Osteoblast (primary cell): ENCODE results near the gene SCT. TPM values are rescaled to one million over a fixed set of nuclear protein-coding genes. Genes with fewer than 3 reads are reported as not detected.

Source experiments
- DNase-seq: peaks from one replicate; pipeline ENCODE4 v3.0.0; 2011; ENCODE audit warnings: low spot score, mixed read lengths; ENCODE audit not compliant: insufficient read length; ENCODE audit errors: missing footprints
- H2AFZ ChIP-seq: 2 replicates; pipeline ENCODE4 v1.6.0; 2011; ENCODE audit warnings: mild to moderate bottlenecking, low read length
- H3K27ac ChIP-seq: 2 replicates; pipeline ENCODE4 v1.5.1; 2011; ENCODE audit warnings: mild to moderate bottlenecking, low read depth, low read length, moderate library complexity
- H3K27me3 ChIP-seq: 2 replicates; pipeline ENCODE4 v1.6.0; 2012; ENCODE audit warnings: mild to moderate bottlenecking, control low read depth, inconsistent platforms, low read length, moderate library complexity; ENCODE audit not compliant: insufficient read depth
- H3K36me3 ChIP-seq: 2 replicates; pipeline ENCODE4 v1.5.1; 2011; ENCODE audit warnings: mild to moderate bottlenecking, low read length, control low read depth, moderate library complexity; ENCODE audit not compliant: insufficient read depth
- H3K4me1 ChIP-seq: 2 replicates; pipeline ENCODE4 v1.5.1; 2011; ENCODE audit warnings: mild to moderate bottlenecking, low read length, control low read depth, moderate library complexity; ENCODE audit not compliant: insufficient read depth
- H3K4me2 ChIP-seq: 2 replicates; pipeline ENCODE4 v1.6.0; 2011; ENCODE audit warnings: mild to moderate bottlenecking, low read length; ENCODE audit not compliant: insufficient read depth
- H3K4me3 ChIP-seq: fragments of 200-600 bp; sonication (generic); 3 replicates; pipeline ENCODE4 v1.5.1; 2012; ENCODE audit warnings: mild to moderate bottlenecking, low read length, inconsistent platforms; ENCODE audit not compliant: insufficient read depth
- H3K79me2 ChIP-seq: 2 replicates; pipeline ENCODE4 v1.6.0; 2012; ENCODE audit warnings: mild to moderate bottlenecking, low read length, control low read depth, inconsistent platforms; ENCODE audit not compliant: insufficient read depth
- H3K9me3 ChIP-seq: 2 replicates; pipeline ENCODE4 v1.5.1; 2011; ENCODE audit warnings: low read depth, low read length, control low read depth
- H4K20me1 ChIP-seq: 2 replicates; pipeline ENCODE4 v1.6.0; 2012; ENCODE audit warnings: mild to moderate bottlenecking, low read length, control low read depth; ENCODE audit not compliant: insufficient read depth
- CTCF ChIP-seq: IDR thresholded peaks from 2 replicates; pipeline ENCODE4 v1.5.1; 2011; ENCODE audit warnings: mild to moderate bottlenecking, low read depth, low read length, moderate library complexity; ENCODE audit errors: extremely low read depth
- total RNA-seq: library from RNA; depleted of rRNA; stranded (reverse); fragments of >200 nt; gene quantifications from 2 replicates; pipeline ENCODE4 v1.2.3, GENCODE V29; 2012

SCT gene
- total RNA-seq, 1 donor, result not detected

GRCh38 chr11:665062-665703, 38.2 kb upstream of the SCT start:
- H3K27ac ChIP-seq, result no peak overlapping the region
- H2AFZ ChIP-seq, result no peak overlapping the region
- no peak overlapping the region for H3K4me2 ChIP-seq

DNA sequence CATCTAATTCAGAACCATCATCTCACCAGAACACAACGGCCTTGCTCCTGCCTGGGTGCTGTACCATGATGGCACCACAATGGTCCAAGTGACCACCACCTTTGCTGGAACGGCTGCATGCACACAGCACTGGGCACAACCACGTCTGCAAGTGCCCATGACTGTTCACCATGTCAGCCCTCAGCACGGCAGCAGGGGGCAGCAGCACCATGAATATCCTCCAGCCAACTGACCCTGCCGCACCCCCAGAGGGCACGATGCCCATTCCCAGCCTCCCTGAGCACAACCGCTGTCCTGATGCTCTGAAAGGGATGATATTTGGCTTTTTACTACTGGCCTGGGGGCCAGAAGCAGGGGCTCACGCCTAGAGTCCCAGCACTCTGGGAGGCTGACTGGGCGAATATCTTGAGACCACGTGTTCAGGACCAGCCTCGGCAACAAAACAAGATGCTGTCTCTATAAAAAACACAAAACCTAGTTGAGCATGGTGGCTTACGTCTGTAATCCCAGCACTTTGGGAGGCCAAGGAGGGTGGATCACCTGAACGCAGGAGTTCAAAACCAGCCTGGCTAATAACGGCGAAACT, 35.8 kb upstream of the SCT start:
- peak; percentile 74 for TF ChIP-seq CTCF

More at GRCh38 chr11:665062-665703, 38.2 kb upstream of the SCT start:
- Histone ChIP-seq H3K4me1 (no peaks in the 10 kb centered on the region), H3K36me3 (peaks cover 17% of the 10 kb centered on the region), H3K27me3 (no peaks in the 10 kb centered on the region), H4K20me1 (peaks cover 8% of the 10 kb centered on the region), H3K9me3 (no peaks in the 10 kb centered on the region), H3K4me3 (no peak overlapping the region), H3K79me2 (peaks cover 4% of the 10 kb centered on the region)
- no peak for TF ChIP-seq CTCF
- no peak for DNase-seq

DNA sequence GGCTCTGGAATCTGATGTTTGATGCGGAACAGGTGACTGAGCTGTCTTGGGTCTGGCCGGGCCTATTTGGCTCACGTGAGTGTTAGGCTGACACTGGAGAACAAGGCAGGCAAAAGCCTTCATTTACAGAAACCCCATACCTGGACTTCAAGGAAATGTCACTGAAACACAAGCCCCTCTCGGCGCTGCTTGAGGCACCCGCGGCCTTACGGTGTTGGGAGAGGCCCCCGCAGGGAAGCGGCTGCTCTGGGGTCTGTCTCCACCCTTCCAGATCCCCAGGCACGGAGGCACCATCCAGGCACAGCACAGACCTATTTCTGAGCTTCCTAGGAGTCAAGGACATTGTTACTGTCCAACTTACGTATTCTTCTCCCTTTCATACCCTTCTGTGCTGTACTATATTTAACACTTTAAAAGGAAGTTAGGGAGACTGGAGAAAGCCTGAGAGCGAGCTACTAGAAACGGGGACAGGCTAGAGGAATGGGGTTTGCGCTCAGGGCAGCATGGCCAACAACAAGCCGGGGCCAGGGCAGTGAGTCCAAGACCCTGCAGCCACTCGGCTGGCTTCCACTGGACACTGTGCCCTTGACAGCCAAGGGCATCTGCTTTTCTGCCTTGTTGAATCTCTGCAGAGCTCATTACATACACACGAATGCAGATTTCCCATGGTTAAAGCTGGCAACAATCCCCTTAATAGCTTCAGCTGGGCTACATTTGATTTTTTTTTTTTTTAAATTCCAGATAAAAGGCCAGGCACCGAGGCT, 33.9 kb upstream of the SCT start:
- Histone ChIP-seq H3K36me3 (peaks cover 23% of the 10 kb centered on the region), H3K27ac (no peak overlapping the region), H3K4me3 (no peak overlapping the region), H2AFZ (no peak overlapping the region), H3K4me2 (no peak overlapping the region), H3K4me1 (no peaks in the 10 kb centered on the region), H4K20me1 (peaks cover 18% of the 10 kb centered on the region), H3K27me3 (no peaks in the 10 kb centered on the region), H3K9me3 (no peaks in the 10 kb centered on the region), H3K79me2 (peaks cover 4% of the 10 kb centered on the region)
- DNase-seq, result peak; percentile 35
- no peak for TF ChIP-seq CTCF

More for the DNA sequence above, 35.8 kb upstream of the SCT start:
- peaks cover 4% of the 10 kb centered on the region for H3K79me2 ChIP-seq
- no peak overlapping the region for H2AFZ ChIP-seq
- no peaks in the 10 kb centered on the region for H3K27me3 ChIP-seq
- H3K4me2 ChIP-seq, result no peak overlapping the region
- peaks cover 14% of the 10 kb centered on the region for H4K20me1 ChIP-seq
- H3K4me1 ChIP-seq, result no peaks in the 10 kb centered on the region
- no peaks in the 10 kb centered on the region for H3K9me3 ChIP-seq
- peak; percentile 99 for DNase-seq
- no peak overlapping the region for H3K4me3 ChIP-seq
- H3K27ac ChIP-seq, result no peak overlapping the region
- H3K36me3 ChIP-seq, result peaks cover 26% of the 10 kb centered on the region

- Histone ChIP-seq H3K9me3 (no peaks in the 10 kb centered on the region), H3K4me3 (no peak overlapping the region), H4K20me1 (peaks cover 18% of the 10 kb centered on the region), H3K27ac (no peak overlapping the region), H3K36me3 (peaks cover 23% of the 10 kb centered on the region), H3K4me2 (no peak overlapping the region), H3K79me2 (peaks cover 4% of the 10 kb centered on the region), H2AFZ (no peak overlapping the region), H3K4me1 (no peaks in the 10 kb centered on the region), H3K27me3 (no peaks in the 10 kb centered on the region)
- TF ChIP-seq CTCF, result no peak
- DNase-seq, result peak; percentile 58
These were observed 33.3 kb upstream of the SCT start for GRCh38 chr11:660281-660680.
